Femur (tissue), 1 donor: ENCODE results near the gene BID.

ENCODE experiments used
- DNase-seq: peaks from one replicate; pipeline ENCODE4 v3.0.0-alpha.2; 2017

Gene BID

DNA sequence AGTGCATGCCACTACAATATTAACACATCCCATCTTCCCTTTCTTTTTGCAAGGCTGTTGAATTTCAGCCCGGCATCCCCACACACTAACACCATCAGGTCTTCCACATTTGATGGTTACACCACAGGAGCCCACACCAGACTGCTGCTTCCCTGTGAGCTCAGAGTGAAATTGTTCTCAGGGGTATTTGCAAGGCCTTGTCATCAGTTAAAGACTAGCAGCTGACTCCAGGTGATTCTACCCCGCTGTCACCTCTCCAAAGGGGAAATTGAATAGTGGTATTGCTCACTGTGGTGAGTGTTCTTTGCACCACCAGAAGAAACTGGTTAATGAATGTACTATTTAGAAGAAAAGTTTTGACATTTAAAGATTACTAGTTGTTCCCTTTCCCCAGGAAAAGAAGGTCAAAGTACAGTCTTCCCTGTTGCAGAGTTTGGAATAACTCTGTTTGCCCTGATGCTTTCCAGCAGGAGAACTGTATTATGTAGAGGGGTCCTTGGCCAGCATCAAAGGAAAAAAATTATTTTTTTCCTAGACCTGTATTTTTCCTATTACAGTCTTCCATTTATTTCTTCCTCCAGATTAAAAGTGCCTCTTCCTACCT is 41.9 kb downstream of the BID start:
- no peak for DNase-seq

- no peak for DNase-seq
These were observed 44.7 kb downstream of the BID start for GRCh38 chr22:17729561-17729960.

DNA sequence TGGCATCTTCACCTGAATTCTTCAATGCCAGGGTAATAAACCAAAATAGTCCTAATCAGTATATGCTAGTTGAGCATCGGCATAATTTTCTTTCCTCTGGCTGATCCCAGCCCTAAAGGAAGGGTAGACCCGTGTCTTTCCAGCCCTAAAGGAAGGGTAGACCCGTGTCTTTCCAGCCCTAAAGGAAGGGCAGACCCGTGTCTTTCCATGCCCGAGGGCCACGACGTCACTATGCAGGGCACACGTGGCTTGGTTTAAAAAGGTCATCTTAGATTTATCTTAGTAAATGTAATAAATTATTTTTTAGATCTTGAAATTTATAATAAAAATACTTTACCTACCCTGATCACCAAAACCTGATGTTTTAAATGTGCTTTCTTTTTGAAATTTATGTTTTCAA is 45.5 kb downstream of the BID start:
- no peak for DNase-seq

- DNase-seq: no peak
These were observed 47.1 kb downstream of the BID start for GRCh38 chr22:17726928-17727897.

DNA sequence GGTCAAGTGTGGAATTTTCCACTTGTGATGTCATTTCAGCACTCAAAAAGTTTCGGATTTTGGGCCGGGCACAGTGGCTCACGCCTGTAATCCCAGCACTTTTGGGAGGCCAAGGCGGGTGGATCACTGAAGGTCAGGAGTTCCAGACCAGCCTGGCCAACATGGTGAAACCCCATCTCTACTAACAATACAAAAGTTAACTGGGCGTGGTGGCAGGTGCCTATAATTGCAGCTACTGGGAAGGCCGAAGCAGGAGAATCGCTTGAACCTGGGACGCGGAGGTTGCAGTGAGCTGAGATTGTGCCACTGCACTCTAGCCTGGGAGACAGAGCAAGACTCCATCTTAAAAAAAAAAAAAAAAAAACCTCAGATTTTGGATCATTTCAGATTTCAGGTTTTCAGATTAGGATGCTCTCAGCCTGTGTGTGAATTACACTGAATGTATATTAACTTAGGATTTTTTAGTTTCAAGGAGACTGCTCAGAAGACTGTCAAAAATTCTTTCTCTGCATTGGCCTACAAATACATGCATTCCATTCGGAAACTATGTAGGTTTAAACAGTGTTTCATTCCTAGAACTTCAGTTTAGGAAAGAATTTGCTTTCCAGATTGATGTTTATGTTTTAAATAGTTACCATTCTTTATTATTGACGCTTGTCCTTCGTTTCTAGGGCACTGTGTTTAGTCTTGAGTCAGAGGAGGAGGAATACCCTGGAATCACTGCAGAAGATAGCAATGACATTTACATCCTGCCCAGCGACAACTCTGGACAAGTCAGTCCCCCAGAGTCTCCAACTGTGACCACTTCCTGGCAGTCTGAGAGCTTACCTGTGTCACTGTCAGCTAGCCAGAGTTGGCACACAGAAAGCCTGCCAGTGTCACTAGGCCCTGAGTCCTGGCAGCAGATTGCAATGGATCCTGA is 48.0 kb downstream of the BID start:
- no peak for DNase-seq

GRCh38 chr22:17725500-17725796 is 48.8 kb downstream of the BID start:
- no peak for DNase-seq

GRCh38 chr22:17724678-17725499 is 49.4 kb downstream of the BID start:
- no peak for DNase-seq

GRCh38 chr22:17724241-17724640 is 50.0 kb downstream of the BID start:
- DNase-seq: no peak

- no peak for DNase-seq
These were observed 54.4 kb downstream of the BID start for GRCh38 chr22:17719911-17720310.

GRCh38 chr22:17717708-17718107 is 56.6 kb downstream of the BID start:
- no peak for DNase-seq

- no peak for DNase-seq
These were observed 57.7 kb downstream of the BID start for GRCh38 chr22:17716529-17716928.

GRCh38 chr22:17712441-17712840 is 61.8 kb downstream of the BID start:
- no peak for DNase-seq

DNA sequence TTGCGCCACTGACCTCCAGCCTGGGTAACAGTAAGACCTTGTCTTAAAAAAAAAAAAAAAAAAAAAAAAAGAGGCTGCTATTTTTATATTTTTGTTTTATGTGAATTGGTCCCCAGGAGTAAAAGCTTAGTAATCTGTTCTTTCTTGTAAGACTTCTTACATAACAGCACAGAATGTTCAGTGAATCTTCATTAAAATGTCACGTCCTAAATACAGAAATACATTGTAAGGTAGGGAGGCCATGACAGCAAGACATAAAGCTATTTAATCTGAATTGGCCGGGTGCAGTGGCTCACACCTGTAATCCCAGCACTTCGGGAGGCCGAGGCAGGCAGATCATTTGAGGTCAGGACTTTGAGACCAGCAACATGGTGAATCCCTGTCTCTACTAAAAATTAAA is 64.2 kb downstream of the BID start:
- no peak for DNase-seq

DNA sequence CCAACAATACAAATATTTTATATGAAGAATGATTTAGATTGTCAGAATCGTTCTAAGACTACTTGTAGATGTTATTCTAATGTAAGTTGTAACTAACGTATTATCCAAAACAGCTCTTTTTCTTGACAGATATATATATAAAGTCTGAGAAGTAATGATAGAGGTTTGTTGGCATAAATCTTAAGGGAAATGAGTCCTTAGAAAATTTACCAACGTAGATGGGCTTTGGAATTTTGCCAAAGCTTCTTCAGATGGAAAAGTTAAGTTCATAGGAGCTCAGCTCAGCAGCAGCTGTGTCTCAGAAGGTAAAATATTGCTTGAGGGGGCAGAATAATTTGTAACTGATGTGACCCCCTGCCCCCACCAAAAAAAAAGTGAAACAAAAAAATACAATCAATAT is 66.7 kb downstream of the BID start:
- DNase-seq: no peak

DNA sequence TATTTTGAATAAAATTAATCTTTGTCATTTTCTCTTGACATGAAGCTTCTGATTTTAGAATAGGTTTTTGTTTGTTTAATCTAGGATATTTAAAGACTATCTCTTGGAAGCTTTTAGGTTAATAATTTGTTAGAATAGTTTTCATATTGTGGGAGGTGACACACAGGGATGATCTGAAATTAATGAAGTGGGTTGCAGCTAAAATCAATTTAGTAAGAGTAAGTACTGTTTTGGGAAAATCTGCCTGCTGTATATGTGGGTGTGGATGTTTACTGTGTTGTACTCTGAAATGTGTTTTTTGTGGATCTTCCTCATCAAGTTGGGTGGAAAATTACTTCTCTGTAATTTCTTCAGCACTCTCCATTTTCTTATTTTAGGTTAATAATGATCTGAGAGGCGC is 67.3 kb downstream of the BID start:
- DNase-seq: no peak

GRCh38 chr22:17705951-17706900 is 68.0 kb downstream of the BID start:
- DNase-seq: peak; percentile 52

DNA sequence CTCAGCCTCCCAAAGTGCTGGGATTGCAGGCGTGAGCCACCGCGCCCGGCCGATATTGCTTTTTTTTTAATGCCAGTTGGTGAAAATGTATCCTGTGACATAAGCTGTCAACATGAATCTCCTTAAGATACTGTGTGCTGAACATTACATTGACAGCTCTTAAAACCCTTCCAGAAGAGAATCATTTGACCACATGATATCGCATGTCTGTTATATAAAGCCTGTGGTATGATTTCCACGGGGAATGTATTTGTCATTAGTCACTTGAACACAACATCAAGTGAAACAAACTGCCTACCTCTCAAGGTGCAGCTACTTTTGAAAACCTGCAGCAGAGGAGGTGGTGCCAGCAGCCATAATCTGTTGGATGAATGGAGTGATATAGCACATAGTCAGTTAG is 68.7 kb downstream of the BID start:
- DNase-seq: no peak

DNA sequence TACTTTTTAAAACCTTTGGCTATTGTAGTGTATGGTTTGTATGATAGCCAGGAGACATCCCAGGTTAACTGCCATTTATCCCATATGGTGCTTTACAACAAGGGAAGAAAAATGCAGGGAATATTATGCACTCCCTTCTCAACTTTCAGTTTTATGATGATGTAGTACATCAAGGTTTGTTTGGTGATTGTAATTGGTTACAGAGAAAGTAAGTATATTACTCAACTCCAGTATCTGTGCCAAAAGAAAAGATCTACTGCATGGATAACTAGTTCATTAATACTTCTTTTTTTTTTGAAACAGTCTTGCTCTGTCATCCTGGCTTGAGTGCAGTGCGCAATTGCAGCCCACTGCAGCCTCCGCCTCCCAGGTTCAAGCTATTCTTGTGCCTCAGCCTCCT is 70.5 kb downstream of the BID start:
- DNase-seq: no peak

DNA sequence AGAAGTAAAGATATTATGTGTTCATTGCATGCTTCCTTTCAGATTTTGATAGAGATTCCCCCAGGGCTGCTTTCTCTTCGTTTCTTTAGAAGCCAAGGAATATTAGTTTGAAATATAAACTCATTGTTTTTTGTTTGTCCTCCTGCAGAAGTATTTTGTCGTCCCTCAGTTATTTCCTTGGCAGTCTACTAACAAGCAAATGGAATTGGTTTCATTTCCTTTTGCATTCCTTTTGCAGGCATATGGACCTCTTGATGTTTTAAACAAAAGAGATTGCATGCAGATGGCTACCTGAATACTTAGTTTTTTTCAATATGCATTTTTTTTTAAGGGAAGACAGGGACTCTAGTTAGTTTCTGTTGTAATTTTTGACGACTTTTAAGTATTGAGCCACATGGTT is 73.5 kb downstream of the BID start:
- DNase-seq: no peak

- no peak for DNase-seq
These were observed 74.5 kb downstream of the BID start for GRCh38 chr22:17699696-17700340.

DNA sequence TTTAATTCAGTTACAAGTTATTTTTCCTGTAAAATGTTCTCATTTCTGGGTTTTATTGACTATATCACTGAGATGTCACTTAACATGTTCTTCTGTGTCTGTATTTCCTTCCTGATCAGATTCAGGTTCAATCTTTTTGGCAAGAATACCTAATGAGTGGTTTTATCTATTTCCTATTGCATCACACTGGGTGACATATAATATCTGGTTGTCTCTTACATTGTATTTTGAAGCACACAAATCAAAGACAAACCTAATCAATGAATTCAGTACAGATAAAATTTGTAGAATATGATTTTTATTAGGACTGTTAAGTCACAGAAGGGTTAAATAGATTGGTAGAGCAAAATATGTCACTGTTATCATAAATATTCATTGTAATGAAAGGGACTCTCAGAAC is 75.3 kb downstream of the BID start:
- DNase-seq: no peak
